ENCODE data around the gene CSTF1. TPM values are rescaled to one million over a fixed set of nuclear protein-coding genes. Genes with fewer than 3 reads are reported as not detected.

CSTF1 gene
- total and polyA plus RNA-seq, 2 experiments from 2014 or later: 15.4 to 34.8 TPM

DNA sequence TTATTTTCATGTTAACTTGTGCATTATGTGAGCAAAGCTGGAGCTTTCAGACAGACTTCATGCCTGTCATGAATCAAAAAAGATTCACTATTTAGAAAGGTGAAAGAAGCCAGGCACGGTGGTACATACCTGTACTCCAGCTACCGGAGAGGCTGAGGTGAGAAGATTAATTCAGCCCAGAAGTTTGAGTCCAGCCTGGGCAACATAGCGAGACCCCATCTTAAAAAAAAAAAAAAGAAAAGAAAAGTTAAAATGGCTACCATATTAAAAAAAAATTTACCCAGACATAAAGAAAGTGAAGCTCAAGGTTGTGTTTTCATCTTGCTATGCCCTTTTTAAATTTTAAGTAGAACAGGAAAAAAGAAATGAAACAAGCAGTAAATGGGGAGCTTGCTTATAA is 20.5 kb downstream of the CSTF1 start:
- no peaks in the 10 kb centered on the region for H3K79me2 ChIP-seq
- no peak overlapping the region for H3K4me3 ChIP-seq
- no peak overlapping the region for H3K27ac ChIP-seq
- H4K20me1 ChIP-seq (ENCODE audit: insufficient read depth, poor library complexity, severe bottlenecking): no peaks in the 10 kb centered on the region
- H3K36me3 ChIP-seq (replicated peaks; ENCODE audit: insufficient read depth, low read depth): no peaks in the 10 kb centered on the region
- H3K9me2 ChIP-seq (replicated peaks; ENCODE audit: insufficient read depth): no peaks in the 10 kb centered on the region
- no peak overlapping the region for H2AFZ ChIP-seq
- whole genome bisulfite sequencing (ENCODE audit: low lambda C conversion rate, missing lambda C conversion rate): 98% methylated on average over 3 of the region's 3 CpGs
- DNase-seq (ENCODE audit: low spot score): no peak
- peak overlapping the region; percentile 54 for H3K4me2 ChIP-seq
- TF ChIP-seq, protein P1, sequence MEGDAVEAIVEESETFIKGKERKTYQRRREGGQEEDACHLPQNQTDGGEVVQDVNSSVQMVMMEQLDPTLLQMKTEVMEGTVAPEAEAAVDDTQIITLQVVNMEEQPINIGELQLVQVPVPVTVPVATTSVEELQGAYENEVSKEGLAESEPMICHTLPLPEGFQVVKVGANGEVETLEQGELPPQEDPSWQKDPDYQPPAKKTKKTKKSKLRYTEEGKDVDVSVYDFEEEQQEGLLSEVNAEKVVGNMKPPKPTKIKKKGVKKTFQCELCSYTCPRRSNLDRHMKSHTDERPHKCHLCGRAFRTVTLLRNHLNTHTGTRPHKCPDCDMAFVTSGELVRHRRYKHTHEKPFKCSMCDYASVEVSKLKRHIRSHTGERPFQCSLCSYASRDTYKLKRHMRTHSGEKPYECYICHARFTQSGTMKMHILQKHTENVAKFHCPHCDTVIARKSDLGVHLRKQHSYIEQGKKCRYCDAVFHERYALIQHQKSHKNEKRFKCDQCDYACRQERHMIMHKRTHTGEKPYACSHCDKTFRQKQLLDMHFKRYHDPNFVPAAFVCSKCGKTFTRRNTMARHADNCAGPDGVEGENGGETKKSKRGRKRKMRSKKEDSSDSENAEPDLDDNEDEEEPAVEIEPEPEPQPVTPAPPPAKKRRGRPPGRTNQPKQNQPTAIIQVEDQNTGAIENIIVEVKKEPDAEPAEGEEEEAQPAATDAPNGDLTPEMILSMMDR (IDR thresholded peaks at IDR 0.05; ENCODE audit: poor library complexity): no peak
- TF ChIP-seq EZH2 (IDR thresholded peaks at IDR 0.05; ENCODE audit: borderline replicate concordance) (no peak), EZH2phosphoT487 (IDR thresholded peaks at IDR 0.05; ENCODE audit: low read depth, severe bottlenecking, unreplicated experiment) (no peak)
- H3K27me3 ChIP-seq: no peaks in the 10 kb centered on the region
- no peaks in the 10 kb centered on the region for H3K9me3 ChIP-seq (ENCODE audit: low read depth)
- no peaks in the 10 kb centered on the region for H3K4me1 ChIP-seq (ENCODE audit: insufficient read depth)

DNA sequence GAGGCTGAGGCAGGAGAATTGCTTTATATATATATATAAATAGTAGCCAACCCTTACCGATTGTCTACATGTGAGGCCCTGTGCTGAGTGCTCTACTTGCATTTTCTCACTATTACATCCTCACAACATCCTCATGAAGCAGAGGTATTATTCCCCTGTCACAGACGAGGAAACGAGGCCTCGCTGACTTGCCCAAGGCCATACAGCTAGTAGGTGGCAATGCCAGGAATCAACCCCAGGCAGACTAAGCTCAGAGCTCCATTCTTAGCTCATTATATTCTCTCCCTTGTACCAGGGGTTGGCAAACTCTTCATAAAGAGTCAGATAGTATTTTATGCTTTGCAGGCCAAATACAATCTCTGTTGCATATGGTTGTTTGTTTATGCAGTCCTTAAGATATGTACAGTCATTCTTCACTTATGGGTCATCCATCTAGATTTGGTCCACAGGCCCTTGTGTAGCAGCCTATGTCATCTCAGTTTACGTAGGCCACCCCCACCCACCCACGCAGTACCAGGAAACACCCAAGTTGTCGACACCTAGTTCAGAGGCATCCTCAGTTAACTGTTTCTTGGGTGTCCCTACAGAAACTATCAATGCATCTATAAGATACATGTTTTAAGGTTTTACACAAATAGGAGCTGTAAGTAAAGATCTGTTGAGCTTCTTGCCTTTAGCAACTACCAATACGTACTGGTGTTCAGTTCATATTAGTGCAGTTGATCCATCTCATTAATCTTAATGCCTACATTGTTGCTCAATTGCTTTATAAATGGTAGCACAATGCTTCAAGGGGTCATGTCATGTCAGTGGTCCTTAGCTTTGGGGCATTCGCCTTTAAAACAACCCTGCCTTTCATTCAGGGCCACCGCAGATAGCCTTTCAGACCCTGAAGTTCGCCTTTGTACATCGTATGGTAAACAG is 22.7 kb downstream of the CSTF1 start:
- H3K27ac ChIP-seq: no peak overlapping the region
- H3K4me2 ChIP-seq: no peak overlapping the region

DNA sequence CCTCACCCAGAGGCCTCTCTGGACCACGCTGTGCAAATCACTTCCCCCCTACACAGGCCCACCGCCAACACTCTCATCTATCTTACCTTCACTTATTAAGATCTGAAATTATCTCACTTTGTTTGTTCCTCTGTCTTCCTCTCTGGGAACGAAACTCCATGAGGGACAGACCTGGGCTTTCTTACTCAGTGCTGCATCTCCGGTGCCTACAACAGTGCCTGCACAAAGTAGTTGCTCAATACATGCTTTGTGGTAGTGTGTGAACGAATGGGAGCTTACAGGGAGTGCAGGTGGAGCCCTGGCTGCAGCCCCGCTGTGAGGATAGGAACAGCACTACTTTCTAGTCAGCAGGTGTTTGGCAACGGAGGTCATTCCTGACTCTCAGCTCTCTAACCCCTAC is 25.0 kb downstream of the CSTF1 start:
- no peaks in the 10 kb centered on the region for H3K9me2 ChIP-seq (replicated peaks; ENCODE audit: insufficient read depth)
- no peak overlapping the region for H3K4me2 ChIP-seq
- DNase-seq (ENCODE audit: low spot score): no peak
- no peak overlapping the region for H3K27ac ChIP-seq
- no peaks in the 10 kb centered on the region for H3K9me3 ChIP-seq (ENCODE audit: low read depth)
- H3K27me3 ChIP-seq: no peaks in the 10 kb centered on the region
- H3K36me3 ChIP-seq (replicated peaks; ENCODE audit: insufficient read depth, low read depth): no peaks in the 10 kb centered on the region
- WGBS (ENCODE audit: low lambda C conversion rate, missing lambda C conversion rate): 94% methylated on average over 7 of the region's 7 CpGs
- no peak for TF ChIP-seq EZH2 (IDR thresholded peaks at IDR 0.05; ENCODE audit: borderline replicate concordance)
- no peak for TF ChIP-seq EZH2phosphoT487 (IDR thresholded peaks at IDR 0.05; ENCODE audit: low read depth, severe bottlenecking, unreplicated experiment)
- TF ChIP-seq, protein P1 (IDR thresholded peaks at IDR 0.05; ENCODE audit: poor library complexity): no peak
- no peak overlapping the region for H2AFZ ChIP-seq
- H3K4me3 ChIP-seq: no peak overlapping the region
- H4K20me1 ChIP-seq (ENCODE audit: insufficient read depth, poor library complexity, severe bottlenecking): no peaks in the 10 kb centered on the region
- no peaks in the 10 kb centered on the region for H3K79me2 ChIP-seq
- no peaks in the 10 kb centered on the region for H3K4me1 ChIP-seq (ENCODE audit: insufficient read depth)

More for the DNA sequence above, 22.7 kb downstream of the CSTF1 start:
- TF ChIP-seq EZH2phosphoT487 (IDR thresholded peaks at IDR 0.05; ENCODE audit: low read depth, severe bottlenecking, unreplicated experiment) (no peak), EZH2 (IDR thresholded peaks at IDR 0.05; ENCODE audit: borderline replicate concordance) (no peak)
- TF ChIP-seq, protein P1 (IDR thresholded peaks at IDR 0.05; ENCODE audit: poor library complexity): no peak
- WGBS (ENCODE audit: low lambda C conversion rate, missing lambda C conversion rate): 91% methylated on average over 12 of the region's 12 CpGs
- H3K9me2 ChIP-seq (replicated peaks; ENCODE audit: insufficient read depth): no peaks in the 10 kb centered on the region
- H3K27me3 ChIP-seq: no peaks in the 10 kb centered on the region
- H4K20me1 ChIP-seq (ENCODE audit: insufficient read depth, poor library complexity, severe bottlenecking): no peaks in the 10 kb centered on the region
- H3K9me3 ChIP-seq (ENCODE audit: low read depth): no peaks in the 10 kb centered on the region
- no peaks in the 10 kb centered on the region for H3K79me2 ChIP-seq
- H3K4me3 ChIP-seq: no peak overlapping the region
- no peak for DNase-seq (ENCODE audit: low spot score)
- no peaks in the 10 kb centered on the region for H3K4me1 ChIP-seq (ENCODE audit: insufficient read depth)
- H2AFZ ChIP-seq: no peak overlapping the region
- H3K36me3 ChIP-seq (replicated peaks; ENCODE audit: insufficient read depth, low read depth): no peaks in the 10 kb centered on the region

All from hepatocyte (in vitro differentiated cells).